Measurements from ENCODE around the gene TMEM164. TPM values are rescaled to one million over a fixed set of nuclear protein-coding genes. Genes with fewer than 3 reads are reported as not detected.

The TMEM164 gene
- total and polyA plus RNA-seq, 2 experiments from 2014 or later, result 3.4 to 17.2 TPM

- Histone ChIP-seq H2AFZ (no peak overlapping the region), H3K4me2 (no peak overlapping the region), H3K79me2 (replicated peaks; ENCODE audit: insufficient read depth) (no peaks in the 10 kb centered on the region), H3K27me3 (ENCODE audit: insufficient read depth) (no peaks in the 10 kb centered on the region), H3K9me2 (ENCODE audit: insufficient read depth) (no peaks in the 10 kb centered on the region), H3F3A (replicated peaks; ENCODE audit: low read depth) (no peaks in the 10 kb centered on the region), H3K4me3 (no peak overlapping the region), H3K36me3 (ENCODE audit: insufficient read depth) (no peaks in the 10 kb centered on the region), H3K27ac (ENCODE audit: low read depth) (no peak overlapping the region), H4K20me1 (replicated peaks; ENCODE audit: insufficient read depth) (no peaks in the 10 kb centered on the region), H3K4me1 (ENCODE audit: insufficient read depth) (no peaks in the 10 kb centered on the region)
- Mint-ChIP-seq H3K9me3 (no peaks in the 10 kb centered on the region), H3K27ac (peak overlapping the region; percentile 40; the same call in 1 of the 2 replicates), H3K27me3 (ENCODE audit: insufficient read depth, low read depth, poor library complexity) (peaks cover 2% of the 10 kb centered on the region), H3K4me3 (no peak overlapping the region), H3K4me1 (peaks cover 3% of the 10 kb centered on the region; the same call in 2 of the 3 replicates), H3K36me3 (ENCODE audit: low read depth) (no peaks in the 10 kb centered on the region)
- TF ChIP-seq ZNF462 (CRISPR knock-in tag; IDR thresholded peaks at IDR 0.05) (no peak), JUNB (IDR thresholded peaks at IDR 0.05; ENCODE audit: unreplicated experiment) (no peak), CREB1 (CRISPR knock-in tag; IDR thresholded peaks at IDR 0.05; ENCODE audit: low read depth) (no peak), NANOG (IDR thresholded peaks at IDR 0.05; ENCODE audit: borderline replicate concordance) (no peak), POLR2AphosphoS5 (IDR thresholded peaks at IDR 0.05; ENCODE audit: low read depth) (no peak), EZH2 (IDR thresholded peaks at IDR 0.05; ENCODE audit: low read depth, unreplicated experiment) (no peak), REST (IDR thresholded peaks at IDR 0.05; ENCODE audit: unreplicated experiment) (no peak), STAT1 (IDR thresholded peaks at IDR 0.05; ENCODE audit: unreplicated experiment) (no peak), ETS1 (IDR thresholded peaks at IDR 0.05) (no peak), ZNF331 (CRISPR knock-in tag; IDR thresholded peaks at IDR 0.05; ENCODE audit: low read depth) (no peak), EZH2phosphoT487 (IDR thresholded peaks at IDR 0.05; ENCODE audit: unreplicated experiment) (no peak), CTCF (conservative IDR thresholded peaks at IDR 0.05; ENCODE audit: low read depth in 2 of 2) (no peak)
- DNase-seq (ENCODE audit: low spot score), result no peak
- ATAC-seq, result no peak; the same call in 2 of the 3 replicates
Observed at GRCh38 chrX:110066488-110067225, 63.7 kb downstream of the TMEM164 start.
